Breast epithelium (tissue), 4 donors: Measurements from ENCODE around the gene EDDM13. TPM values are rescaled to one million over a fixed set of nuclear protein-coding genes. Genes with fewer than 3 reads are reported as not detected.

Experiments
- DNase-seq, 2 donors: peaks; one replicate each; pipeline ENCODE4 v3.0.0-alpha.2; 2019; ENCODE audit warnings: low spot score in 2 of 2
- H3K27ac ChIP-seq, 2 donors: fragments of 200-600 bp; sonication (generic) in 1 of 2; one replicate each; pipeline ENCODE4 v1.5.1; 2016 to 2019; ENCODE audit warnings: mild to moderate bottlenecking in 1 of 2
- H3K27me3 ChIP-seq, 2 donors: fragments of 200-600 bp; sonication (generic) in 1 of 2; one replicate each; pipeline versions ENCODE4 v1.5.1 to v1.6.0; 2017 to 2019; ENCODE audit warnings: control low read depth in 1 of 2, mild to moderate bottlenecking in 1 of 2
- H3K36me3 ChIP-seq: fragments of 200-600 bp; one replicate; pipeline ENCODE4 v1.5.1; 2019
- H3K4me1 ChIP-seq, 2 donors: fragments of 200-600 bp; sonication (generic); one replicate each; pipeline ENCODE4 v1.5.1; 2016 to 2019; ENCODE audit warnings: control low read depth in 1 of 2
- H3K4me3 ChIP-seq, 3 donors: fragments of 200-600 bp; sonication (generic); 1 replicate in 2 of 3; 2 replicates in 1 of 3; pipeline ENCODE4 v1.5.1; 2016 to 2019; ENCODE audit warnings: mild to moderate bottlenecking in 3 of 3, moderate library complexity in 2 of 3
- H3K9me3 ChIP-seq, 2 donors: fragments of 200-600 bp; sonication (generic) in 1 of 2; one replicate each; pipeline ENCODE4 v1.5.1; 2016 to 2019; ENCODE audit warnings: control low read depth in 1 of 2
- POLR2A ChIP-seq: fragments of 450-650 bp; IDR thresholded peaks from one replicate; pipeline ENCODE4 v1.6.1; 2016; ENCODE audit warnings: antibody characterized with exemption, mild to moderate bottlenecking, moderate library complexity
- POLR2AphosphoS5 ChIP-seq, 3 donors: sonication (generic); formaldehyde crosslinking; IDR thresholded peaks; one replicate each; pipeline ENCODE4 v1.6.1; 2017; ENCODE audit warnings: antibody characterized with exemption in 3 of 3
- intact Hi-C: fragments of 100-400 bp; cut with DNase I; formaldehyde crosslinking; loops from one replicate; pipeline ENCODE4 v1.15.1; 2023; ENCODE audit warnings: low total_unique reads
- total RNA-seq, 3 donors: library from RNA; depleted of rRNA; stranded (reverse); fragments of >200 nt; gene quantifications; one replicate each; pipeline ENCODE4 v1.1.0, GENCODE V29; 2016
- TF ChIP-seq, protein P1 (sequence below), 3 donors: fragments of 450-650 bp; IDR thresholded peaks; one replicate each; pipeline ENCODE4 v1.5.1; 2016 to 2017; ENCODE audit warnings: antibody characterized with exemption in 3 of 3, mild to moderate bottlenecking in 3 of 3, moderate library complexity in 3 of 3

EDDM13 gene
- total RNA-seq, 3 donors from 2014 or later, result 1.3 TPM; not detected in 2

DNA sequence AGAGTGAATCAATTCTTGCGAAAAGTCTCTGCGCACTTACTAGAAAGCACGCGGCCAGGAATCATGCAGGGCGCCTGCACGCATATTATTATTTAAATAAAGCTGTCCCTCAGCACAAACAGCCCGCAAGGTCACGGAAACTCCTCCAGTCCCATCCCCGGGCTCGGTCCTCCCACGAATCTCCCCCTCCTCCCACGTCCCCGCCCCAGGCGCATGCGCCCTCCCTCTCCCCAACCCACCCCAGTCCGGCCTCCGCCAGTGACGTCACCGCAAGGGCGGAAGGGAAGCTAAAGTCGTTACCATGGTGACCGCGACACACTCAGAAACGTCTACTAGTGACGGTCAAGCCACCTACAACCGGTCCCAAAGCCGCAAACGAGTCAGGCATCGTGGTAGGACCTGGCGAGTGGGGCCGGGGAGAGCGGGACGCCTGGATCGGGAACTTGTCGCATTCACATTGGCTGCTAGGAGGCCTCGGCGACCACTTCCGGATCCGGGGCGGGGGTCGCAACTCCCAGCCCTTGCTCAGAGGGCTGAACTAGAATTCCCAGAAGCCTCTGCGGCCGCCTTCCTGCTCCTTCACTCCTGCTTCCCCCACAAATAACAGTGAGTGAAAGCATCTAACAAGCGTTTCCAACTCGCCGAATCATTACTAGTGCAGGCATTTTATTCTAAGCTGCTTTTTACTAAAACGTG, 42.0 kb downstream of the EDDM13 start, which contains the start of gene ZSCAN5A:
Gene ZSCAN5A (minus strand): TSS at position 459 of the 696 bp plus-strand sequence. CDS start 89,793 bp downstream, outside the sequence.
- no peaks in the 10 kb centered on the region for H3K9me3 ChIP-seq
- no peaks in the 10 kb centered on the region for H3K4me1 ChIP-seq
- no peaks in the 10 kb centered on the region for H3K36me3 ChIP-seq
- peak; percentile 96 to 97 for DNase-seq
- intact Hi-C loops, result no loop called here
- H3K27ac ChIP-seq, result peak within 1 kb of the TSS; percentile 98 to 99
- peak within 1 kb of the TSS; percentile 53 to 75 (median 74) for H3K4me3 ChIP-seq
- peak; percentile 96 to 99 (median 98) for TF ChIP-seq POLR2AphosphoS5 (IDR thresholded peaks at IDR 0.05)
- peak; percentile 25 for TF ChIP-seq POLR2A
- TF ChIP-seq, protein P1, sequence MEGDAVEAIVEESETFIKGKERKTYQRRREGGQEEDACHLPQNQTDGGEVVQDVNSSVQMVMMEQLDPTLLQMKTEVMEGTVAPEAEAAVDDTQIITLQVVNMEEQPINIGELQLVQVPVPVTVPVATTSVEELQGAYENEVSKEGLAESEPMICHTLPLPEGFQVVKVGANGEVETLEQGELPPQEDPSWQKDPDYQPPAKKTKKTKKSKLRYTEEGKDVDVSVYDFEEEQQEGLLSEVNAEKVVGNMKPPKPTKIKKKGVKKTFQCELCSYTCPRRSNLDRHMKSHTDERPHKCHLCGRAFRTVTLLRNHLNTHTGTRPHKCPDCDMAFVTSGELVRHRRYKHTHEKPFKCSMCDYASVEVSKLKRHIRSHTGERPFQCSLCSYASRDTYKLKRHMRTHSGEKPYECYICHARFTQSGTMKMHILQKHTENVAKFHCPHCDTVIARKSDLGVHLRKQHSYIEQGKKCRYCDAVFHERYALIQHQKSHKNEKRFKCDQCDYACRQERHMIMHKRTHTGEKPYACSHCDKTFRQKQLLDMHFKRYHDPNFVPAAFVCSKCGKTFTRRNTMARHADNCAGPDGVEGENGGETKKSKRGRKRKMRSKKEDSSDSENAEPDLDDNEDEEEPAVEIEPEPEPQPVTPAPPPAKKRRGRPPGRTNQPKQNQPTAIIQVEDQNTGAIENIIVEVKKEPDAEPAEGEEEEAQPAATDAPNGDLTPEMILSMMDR (IDR thresholded peaks at IDR 0.05), result no peak
- no peaks in the 10 kb centered on the region for H3K27me3 ChIP-seq

DNA sequence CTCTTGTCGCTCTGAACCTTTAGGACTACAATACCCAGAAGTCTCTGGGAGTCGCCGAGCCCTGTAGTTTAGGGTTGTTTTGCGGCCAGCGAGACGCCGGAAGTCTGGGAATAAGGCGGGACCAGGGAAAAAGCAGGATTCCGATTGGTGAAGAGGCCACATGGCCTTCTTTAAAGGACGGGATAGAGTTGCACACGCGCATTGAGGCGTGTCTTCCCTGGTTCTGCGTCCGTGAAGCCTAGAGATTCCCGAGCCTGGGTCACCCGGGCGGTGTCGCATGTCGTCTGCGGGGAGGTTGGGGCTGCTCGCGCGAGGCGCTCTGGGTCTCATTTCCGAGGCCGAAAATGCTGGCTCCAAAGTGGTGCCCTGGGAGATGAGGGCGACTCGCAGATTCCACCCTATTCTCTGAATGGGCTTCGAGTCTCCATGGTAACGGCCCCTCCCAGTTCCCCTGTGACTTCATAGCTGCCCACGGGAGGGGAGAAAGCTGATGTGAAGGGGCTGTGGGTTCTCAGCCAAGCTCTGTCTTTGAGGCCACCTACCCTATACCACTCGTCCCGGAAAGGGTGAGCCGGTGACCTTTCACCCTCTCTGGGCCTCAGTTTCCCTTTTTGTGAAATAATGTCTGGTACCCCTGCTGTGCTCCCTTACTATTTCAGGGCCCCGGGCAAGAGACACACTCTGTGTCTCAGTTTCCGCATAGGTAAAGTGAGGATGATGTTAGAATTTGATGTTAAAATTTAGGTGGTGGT, 42.7 kb downstream of the EDDM13 start:
- TF ChIP-seq, protein P1 (IDR thresholded peaks at IDR 0.05), result no peak
- peak in 2 of 3 donors; percentile 13 to 27 for TF ChIP-seq POLR2AphosphoS5 (IDR thresholded peaks at IDR 0.05)
- TF ChIP-seq POLR2A, result no peak
- Histone ChIP-seq H3K27me3 (no peaks in the 10 kb centered on the region), H3K9me3 (no peaks in the 10 kb centered on the region), H3K4me1 (no peaks in the 10 kb centered on the region), H3K27ac (peak overlapping the region; percentile 98 to 99), H3K4me3 (peak overlapping the region; percentile 53 to 75 (median 74)), H3K36me3 (no peaks in the 10 kb centered on the region)
- intact Hi-C loops, result no loop called here
- DNase-seq, result peak; percentile 93 to 96

DNA sequence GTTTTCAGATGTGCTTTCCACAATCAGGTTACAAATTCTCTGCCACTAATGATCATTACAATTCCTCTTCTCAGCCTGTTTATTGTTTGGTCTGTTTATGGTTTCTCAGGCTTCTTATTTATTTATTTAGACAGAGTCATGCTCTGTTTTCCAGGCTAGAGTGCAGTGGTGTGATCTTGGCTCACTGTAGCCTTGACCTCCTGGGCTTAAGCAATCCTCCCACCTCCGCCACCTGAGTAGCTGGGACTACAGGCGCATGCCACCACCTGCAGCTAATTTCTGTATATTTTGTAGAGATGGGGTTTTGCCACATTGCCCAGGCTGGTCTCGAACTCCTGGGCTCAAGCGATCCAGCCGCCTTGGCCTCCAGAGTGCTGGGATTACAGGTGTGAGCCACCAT, 44.2 kb downstream of the EDDM13 start:
- DNase-seq, result no peak
- no peak for TF ChIP-seq POLR2A
- Histone ChIP-seq H3K36me3 (no peaks in the 10 kb centered on the region), H3K4me1 (no peaks in the 10 kb centered on the region), H3K9me3 (no peaks in the 10 kb centered on the region), H3K4me3 (no peak overlapping the region), H3K27ac (no peak overlapping the region), H3K27me3 (no peaks in the 10 kb centered on the region)
- intact Hi-C loops, result no loop called here

DNA sequence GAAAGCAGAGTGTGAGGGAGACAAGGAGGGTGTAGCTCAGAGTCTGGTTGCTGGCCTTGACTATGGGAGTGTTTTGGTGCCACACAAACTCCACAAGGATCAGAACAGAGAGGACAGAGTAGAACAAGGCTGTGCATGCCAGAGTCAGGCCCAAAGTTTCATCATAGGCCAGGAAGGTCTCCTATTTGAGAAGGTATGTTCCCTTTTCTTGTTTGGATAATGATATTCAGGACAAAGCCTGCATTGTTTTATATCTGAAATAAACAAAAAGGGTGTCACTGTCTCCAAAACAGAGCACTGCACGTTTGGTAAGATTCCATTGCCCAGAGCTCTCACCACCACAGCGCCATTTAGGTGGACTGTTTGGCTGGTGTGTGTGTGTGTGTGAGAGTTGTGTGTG, 45.2 kb downstream of the EDDM13 start:
- no peaks in the 10 kb centered on the region for H3K36me3 ChIP-seq
- DNase-seq, result no peak
- intact Hi-C loops, result no loop called here
- no peaks in the 10 kb centered on the region for H3K9me3 ChIP-seq
- no peak overlapping the region for H3K27ac ChIP-seq
- no peak for TF ChIP-seq POLR2A
- TF ChIP-seq, protein P1 (IDR thresholded peaks at IDR 0.05), result no peak
- no peak for TF ChIP-seq POLR2AphosphoS5 (IDR thresholded peaks at IDR 0.05)
- H3K4me3 ChIP-seq, result no peak overlapping the region
- H3K27me3 ChIP-seq, result no peaks in the 10 kb centered on the region
- H3K4me1 ChIP-seq, result no peaks in the 10 kb centered on the region

DNA sequence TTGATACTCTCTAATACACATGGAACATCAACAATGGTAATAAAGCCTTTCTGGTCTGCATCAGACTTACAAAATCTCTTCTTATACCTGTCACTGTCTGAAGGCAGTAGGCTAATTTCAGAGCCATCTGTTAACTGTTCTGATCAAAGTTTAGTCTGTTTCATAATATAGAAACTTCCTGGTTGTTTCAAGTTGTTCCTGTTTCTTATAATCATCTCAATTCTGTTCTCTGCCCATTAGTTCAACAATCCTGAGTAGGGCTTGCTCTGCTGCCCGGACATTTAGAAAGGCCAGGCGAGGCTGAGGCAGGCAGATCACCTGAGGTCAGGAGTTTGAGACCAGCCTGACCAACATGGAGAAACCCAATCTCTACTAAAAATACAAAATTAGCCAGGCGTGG, 47.4 kb downstream of the EDDM13 start:
- TF ChIP-seq, protein P1 (IDR thresholded peaks at IDR 0.05), result no peak
- TF ChIP-seq POLR2A (no peak), POLR2AphosphoS5 (IDR thresholded peaks at IDR 0.05) (no peak)
- DNase-seq, result no peak
- intact Hi-C loops, result no loop called here
- H3K4me3 ChIP-seq, result no peak overlapping the region
- no peaks in the 10 kb centered on the region for H3K4me1 ChIP-seq
- no peak overlapping the region for H3K27ac ChIP-seq
- H3K27me3 ChIP-seq, result no peaks in the 10 kb centered on the region
- no peaks in the 10 kb centered on the region for H3K36me3 ChIP-seq
- H3K9me3 ChIP-seq, result no peaks in the 10 kb centered on the region
